Mucosa of rectum (tissue), 2 donors: ENCODE measurements around the gene DDX20.

Source experiments
- H3K27ac ChIP-seq, 2 donors: one replicate each; pipeline ENCODE4 v1.7.0; 2013; ENCODE audit warnings: inconsistent platforms in 2 of 2, low read depth in 2 of 2, low read length in 2 of 2
- H3K27me3 ChIP-seq, 2 donors: one replicate each; pipeline ENCODE4 v1.7.0; 2013; ENCODE audit warnings: low read length in 2 of 2; ENCODE audit not compliant: control insufficient read depth in 2 of 2, insufficient read depth in 2 of 2
- H3K36me3 ChIP-seq, 2 donors: one replicate each; pipeline ENCODE4 v1.7.0; 2013; ENCODE audit warnings: low read length in 2 of 2; ENCODE audit not compliant: control insufficient read depth in 2 of 2, insufficient read depth in 2 of 2
- H3K4me1 ChIP-seq, 2 donors: one replicate each; pipeline ENCODE4 v1.7.0; 2013; ENCODE audit warnings: low read length in 2 of 2, mild to moderate bottlenecking in 1 of 2; ENCODE audit not compliant: control insufficient read depth in 2 of 2, insufficient read depth in 2 of 2
- H3K4me3 ChIP-seq, 2 donors: one replicate each; pipeline ENCODE4 v1.7.0; 2013; ENCODE audit warnings: low read length in 2 of 2
- H3K9ac ChIP-seq, 2 donors: one replicate each; pipeline ENCODE4 v1.7.0; 2013; ENCODE audit warnings: low read length in 2 of 2, low read depth in 1 of 2, mild to moderate bottlenecking in 1 of 2
- H3K9me3 ChIP-seq, 2 donors: one replicate each; pipeline ENCODE4 v1.7.0; 2013; ENCODE audit warnings: low read length in 2 of 2; ENCODE audit not compliant: control insufficient read depth in 2 of 2
- donor health status: healthy.
- donor health status: Normal muscosa, but diverticular disease.

DDX20 gene

DNA sequence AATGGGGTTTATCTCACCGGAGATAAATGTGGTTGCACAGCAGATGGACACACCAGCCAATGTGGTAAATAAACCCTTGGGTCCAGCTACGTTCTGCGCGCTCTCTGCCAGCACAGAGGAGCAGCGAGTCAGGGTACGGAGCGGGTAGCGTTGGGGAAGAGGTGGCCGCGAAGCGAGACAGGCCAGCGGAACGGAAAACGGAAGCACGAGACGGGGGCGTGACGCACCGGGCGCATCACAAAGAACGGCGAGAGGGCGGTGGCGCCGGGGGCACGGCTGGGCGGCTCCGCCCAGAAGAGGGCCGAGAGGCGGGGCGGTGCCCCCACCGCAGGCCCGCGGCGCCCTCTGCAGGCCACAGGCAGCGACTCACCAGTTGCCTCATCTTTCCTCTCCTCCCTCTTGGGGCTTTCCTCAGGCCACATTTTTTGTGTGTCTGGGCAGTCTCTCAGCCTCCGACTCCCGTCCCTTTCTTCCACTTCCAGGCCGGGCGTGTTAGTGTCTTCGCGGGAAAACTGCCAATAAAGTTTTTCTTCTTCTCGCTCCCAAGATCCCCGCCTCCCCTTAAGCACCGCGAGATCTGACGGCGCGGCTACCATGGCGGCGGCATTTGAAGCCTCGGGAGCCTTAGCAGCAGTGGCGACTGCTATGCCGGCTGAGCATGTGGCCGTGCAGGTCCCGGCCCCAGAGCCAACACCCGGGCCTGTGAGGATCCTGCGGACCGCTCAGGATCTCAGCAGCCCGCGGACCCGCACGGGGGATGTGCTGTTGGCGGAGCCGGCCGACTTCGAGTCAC is at the start of gene DDX20:
DDX20 (plus strand) TSS at position 571 of the 793 bp plus-strand sequence; CDS start at position 595, 24 bp downstream.
- Histone ChIP-seq H3K4me3 (peak within 1 kb of the TSS; percentile 87 to 97), H3K27ac (peak within 1 kb of the TSS; percentile 95 to 98), H3K9ac (peak within 1 kb of the TSS; percentile 91 to 93), H3K27me3 (no peaks in the 10 kb centered on the region), H3K9me3 (no peaks in the 10 kb centered on the region), H3K36me3 (peaks cover 5 to 6% of the 10 kb centered on the region in 2 donors), H3K4me1 (peaks cover 10 to 14% of the 10 kb centered on the region in 2 donors)

DNA sequence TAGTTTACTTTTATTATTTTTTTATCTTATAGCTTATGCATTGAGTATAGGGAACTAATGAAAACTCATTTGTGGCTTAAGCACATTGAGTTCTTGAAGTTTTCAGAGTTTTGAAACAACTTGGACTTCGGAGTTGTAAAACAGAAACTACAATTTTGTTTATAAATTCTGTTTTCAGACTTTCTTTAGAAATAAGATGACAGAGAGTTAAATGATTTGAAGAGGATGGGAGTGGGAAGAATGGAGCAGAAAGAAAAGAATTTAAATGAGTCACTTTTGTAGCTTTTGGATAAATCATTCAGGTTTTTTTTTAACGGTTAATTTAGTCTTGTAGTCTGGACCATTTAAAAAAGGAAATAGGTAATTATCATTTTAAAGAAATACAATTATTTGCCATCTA is 48.8 kb upstream of the DDX20 start:
- H3K36me3 ChIP-seq: peaks cover 23 to 34% of the 10 kb centered on the region in 2 donors
- H3K27ac ChIP-seq: no peak overlapping the region

DNA sequence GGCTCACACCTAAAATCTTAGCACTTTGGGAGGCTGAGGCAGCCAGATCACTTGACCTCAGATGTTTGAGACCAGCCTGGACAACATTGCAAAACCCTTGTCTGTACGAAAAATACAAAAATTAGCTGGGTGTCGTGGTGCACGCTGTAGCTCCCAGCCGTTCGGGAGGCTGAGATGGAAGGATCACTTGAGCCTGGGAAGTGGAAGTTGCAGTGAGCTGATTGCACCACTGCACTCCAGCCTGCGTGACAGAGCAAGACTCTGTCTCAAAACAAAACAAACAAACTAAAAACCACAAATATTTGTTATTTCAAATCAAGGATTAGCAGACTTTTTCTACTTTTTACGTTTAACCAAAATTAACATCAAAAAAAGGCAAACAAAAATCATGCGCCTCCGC is 47.8 kb upstream of the DDX20 start:
- Histone ChIP-seq H3K9me3 (no peaks in the 10 kb centered on the region), H3K4me1 (no peaks in the 10 kb centered on the region), H3K27me3 (no peaks in the 10 kb centered on the region), H3K9ac (no peak overlapping the region), H3K4me3 (no peak overlapping the region), H3K36me3 (peaks cover 22 to 33% of the 10 kb centered on the region in 2 donors), H3K27ac (no peak overlapping the region)

More for the DNA sequence above, 48.8 kb upstream of the DDX20 start:
- no peaks in the 10 kb centered on the region for H3K4me1 ChIP-seq
- no peak overlapping the region for H3K4me3 ChIP-seq
- H3K9ac ChIP-seq: no peak overlapping the region
- H3K27me3 ChIP-seq: no peaks in the 10 kb centered on the region
- no peaks in the 10 kb centered on the region for H3K9me3 ChIP-seq

- no peak overlapping the region for H3K9ac ChIP-seq
- no peaks in the 10 kb centered on the region for H3K27me3 ChIP-seq
- H3K9me3 ChIP-seq: no peaks in the 10 kb centered on the region
- H3K36me3 ChIP-seq: peaks cover 17 to 23% of the 10 kb centered on the region in 2 donors
- no peak overlapping the region for H3K4me3 ChIP-seq
- H3K4me1 ChIP-seq: no peaks in the 10 kb centered on the region
- no peak overlapping the region for H3K27ac ChIP-seq
Measured at GRCh38 chr1:111709986-111710385, 45.7 kb upstream of the DDX20 start.

- H3K27me3 ChIP-seq: no peaks in the 10 kb centered on the region
- no peak overlapping the region for H3K4me3 ChIP-seq
- no peak overlapping the region for H3K27ac ChIP-seq
- H3K9me3 ChIP-seq: no peaks in the 10 kb centered on the region
- H3K4me1 ChIP-seq: peaks cover 0 to 3% of the 10 kb centered on the region in 2 donors
- H3K36me3 ChIP-seq: peaks cover 2 to 9% of the 10 kb centered on the region in 2 donors
- no peak overlapping the region for H3K9ac ChIP-seq
Measured at GRCh38 chr1:111716333-111716732, 39.4 kb upstream of the DDX20 start.

DNA sequence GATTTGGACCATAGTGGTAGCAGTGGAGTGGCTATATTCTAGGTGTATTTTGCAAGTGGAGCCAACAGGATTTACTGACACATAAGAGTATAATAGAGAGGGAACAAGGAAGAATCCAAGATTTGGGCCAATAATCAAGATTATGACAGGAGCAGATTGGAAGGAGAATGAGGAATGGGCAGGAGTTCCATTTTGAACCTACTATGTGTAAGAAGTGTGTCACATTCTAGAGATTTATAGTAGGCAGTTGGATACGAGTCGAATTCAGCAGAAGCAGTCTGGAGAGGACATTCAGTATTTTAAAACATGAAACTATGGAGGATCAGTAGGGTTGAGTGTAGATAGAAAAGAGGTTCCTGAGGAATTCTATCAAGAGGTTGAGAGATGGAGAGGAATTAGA is 38.3 kb upstream of the DDX20 start:
- Histone ChIP-seq H3K9ac (no peak overlapping the region), H3K36me3 (peaks cover 2 to 9% of the 10 kb centered on the region in 2 donors), H3K27me3 (no peaks in the 10 kb centered on the region), H3K4me3 (no peak overlapping the region), H3K4me1 (peaks cover 2 to 3% of the 10 kb centered on the region in 2 donors), H3K9me3 (no peaks in the 10 kb centered on the region), H3K27ac (no peak overlapping the region)

GRCh38 chr1:111719135-111719534 is 36.6 kb upstream of the DDX20 start:
- Histone ChIP-seq H3K27me3 (no peaks in the 10 kb centered on the region), H3K9ac (no peak overlapping the region), H3K4me3 (no peak overlapping the region), H3K4me1 (peaks cover 3 to 6% of the 10 kb centered on the region in 2 donors), H3K9me3 (no peaks in the 10 kb centered on the region), H3K27ac (no peak overlapping the region), H3K36me3 (peaks cover 0 to 9% of the 10 kb centered on the region in 2 donors)

- no peaks in the 10 kb centered on the region for H3K9me3 ChIP-seq
- peaks cover 0 to 9% of the 10 kb centered on the region in 2 donors for H3K36me3 ChIP-seq
- H3K4me1 ChIP-seq: peaks cover 3 to 6% of the 10 kb centered on the region in 2 donors
- H3K27ac ChIP-seq: no peak overlapping the region
- no peak overlapping the region for H3K4me3 ChIP-seq
- H3K27me3 ChIP-seq: no peaks in the 10 kb centered on the region
- no peak overlapping the region for H3K9ac ChIP-seq
Measured at GRCh38 chr1:111719674-111720132, 36.0 kb upstream of the DDX20 start.

GRCh38 chr1:111720274-111720976 is 35.3 kb upstream of the DDX20 start:
- H3K4me3 ChIP-seq: no peak overlapping the region
- peaks cover 0 to 9% of the 10 kb centered on the region in 2 donors for H3K36me3 ChIP-seq
- no peak overlapping the region for H3K9ac ChIP-seq
- H3K27me3 ChIP-seq: no peaks in the 10 kb centered on the region
- H3K4me1 ChIP-seq: peaks cover 3 to 6% of the 10 kb centered on the region in 2 donors
- H3K9me3 ChIP-seq: no peaks in the 10 kb centered on the region
- H3K27ac ChIP-seq: no peak overlapping the region
